GM18498 (cell line): ENCODE data around the gene NEU2.
"Not testable (repeated sequence)": the region's sequence is repeated elsewhere in the genome, so short reads cannot be mapped to it uniquely, and the experiment has no call there.

Experiments
- ATAC-seq: cut with Tn5 transposase; IDR thresholded peaks from one replicate; pipeline ENCODE4 v1.9.1; 2021; ENCODE audit warnings: mild to moderate bottlenecking, moderate library complexity; ENCODE audit not compliant: unreplicated experiment

Gene NEU2

DNA sequence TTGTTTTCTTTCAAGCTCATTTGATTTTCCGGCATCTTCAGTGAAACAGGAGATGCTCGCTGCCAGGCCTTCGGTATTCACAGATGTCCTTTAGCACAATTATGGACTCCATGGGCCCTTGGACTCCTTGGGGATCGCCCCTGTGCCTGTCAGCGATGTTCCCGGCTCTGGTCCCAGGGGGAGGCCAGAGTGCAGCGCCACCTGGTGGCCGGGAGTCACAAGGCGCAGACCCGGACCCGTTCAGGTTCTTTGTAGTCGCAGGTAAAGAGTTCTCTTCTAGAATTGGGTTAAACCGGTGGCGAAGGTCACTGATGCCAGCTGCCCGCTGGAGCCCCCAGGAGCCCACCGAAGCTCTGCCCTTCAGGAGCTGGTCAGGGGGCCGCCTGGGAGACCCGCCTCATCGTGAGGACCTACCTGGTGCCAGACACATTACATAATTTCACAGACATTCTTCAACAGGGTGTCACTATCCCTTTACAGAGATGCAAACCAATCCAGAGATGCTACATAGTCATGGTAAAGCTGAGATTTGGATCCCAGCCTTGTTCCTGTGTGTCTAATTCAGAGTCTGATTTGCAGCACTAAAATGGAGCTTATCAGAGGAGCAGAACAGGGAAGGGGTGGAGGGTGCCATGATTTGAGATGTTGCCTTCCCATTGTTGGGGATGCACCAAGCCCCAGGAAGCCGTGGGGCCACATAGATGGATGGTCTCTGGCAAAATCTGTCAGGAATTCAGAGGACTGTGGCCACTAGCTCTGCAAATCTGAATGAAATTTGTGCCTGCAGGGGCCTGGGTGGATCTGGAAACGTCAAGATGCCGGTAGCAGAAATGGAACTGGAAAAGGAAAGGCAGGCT is 21.7 kb downstream of the NEU2 start:
- peak; percentile 45 for ATAC-seq

DNA sequence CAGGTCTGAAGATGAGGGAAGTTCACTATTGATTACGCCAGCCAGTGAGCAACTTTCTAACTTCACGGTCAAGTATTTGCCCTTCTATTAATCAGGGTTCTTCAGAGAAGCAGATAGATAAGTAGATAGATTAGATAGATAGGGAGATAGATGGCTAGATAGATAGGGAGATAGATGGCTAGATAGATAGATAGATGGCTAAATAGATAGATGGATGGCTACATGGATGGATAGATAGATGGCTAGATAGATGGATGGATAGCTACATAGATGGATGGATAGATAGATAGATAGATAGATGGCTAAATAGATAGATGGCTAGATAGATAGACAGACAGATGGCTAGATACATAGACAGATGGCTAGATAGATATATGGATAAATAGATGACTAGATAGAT is 22.9 kb downstream of the NEU2 start:
- no peak for ATAC-seq

DNA sequence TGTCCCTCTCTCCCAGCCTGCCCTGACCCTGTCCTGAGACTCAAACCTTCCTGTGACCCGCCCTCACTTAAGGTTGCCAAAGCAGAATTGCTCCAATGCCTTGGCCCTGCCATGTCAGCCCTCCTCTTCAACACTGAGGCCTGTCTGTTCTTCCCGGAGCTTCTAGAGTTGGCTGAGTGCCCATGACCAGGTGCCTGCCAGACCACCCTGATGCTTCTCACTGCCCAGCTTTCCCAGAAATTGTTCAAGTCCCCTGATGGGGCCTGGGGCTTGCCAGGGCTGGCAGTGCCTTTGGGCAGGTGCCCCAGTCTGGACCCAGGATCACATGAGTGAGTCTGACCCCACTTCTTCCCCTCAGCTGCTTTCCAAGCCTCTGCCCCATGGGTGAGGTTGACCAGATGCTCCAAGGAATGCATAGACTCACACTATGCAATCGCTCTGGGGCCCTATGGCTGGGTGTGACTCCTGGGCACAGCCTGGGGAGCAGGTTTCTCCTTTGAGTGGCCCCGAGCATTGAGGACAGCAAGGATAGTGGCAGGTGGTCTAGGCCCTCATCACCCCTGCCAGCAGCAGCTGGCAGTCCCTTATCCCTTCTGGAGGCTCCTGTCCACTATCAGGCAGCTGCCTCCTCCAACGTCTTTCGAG is 24.6 kb downstream of the NEU2 start:
- ATAC-seq = no peak

DNA sequence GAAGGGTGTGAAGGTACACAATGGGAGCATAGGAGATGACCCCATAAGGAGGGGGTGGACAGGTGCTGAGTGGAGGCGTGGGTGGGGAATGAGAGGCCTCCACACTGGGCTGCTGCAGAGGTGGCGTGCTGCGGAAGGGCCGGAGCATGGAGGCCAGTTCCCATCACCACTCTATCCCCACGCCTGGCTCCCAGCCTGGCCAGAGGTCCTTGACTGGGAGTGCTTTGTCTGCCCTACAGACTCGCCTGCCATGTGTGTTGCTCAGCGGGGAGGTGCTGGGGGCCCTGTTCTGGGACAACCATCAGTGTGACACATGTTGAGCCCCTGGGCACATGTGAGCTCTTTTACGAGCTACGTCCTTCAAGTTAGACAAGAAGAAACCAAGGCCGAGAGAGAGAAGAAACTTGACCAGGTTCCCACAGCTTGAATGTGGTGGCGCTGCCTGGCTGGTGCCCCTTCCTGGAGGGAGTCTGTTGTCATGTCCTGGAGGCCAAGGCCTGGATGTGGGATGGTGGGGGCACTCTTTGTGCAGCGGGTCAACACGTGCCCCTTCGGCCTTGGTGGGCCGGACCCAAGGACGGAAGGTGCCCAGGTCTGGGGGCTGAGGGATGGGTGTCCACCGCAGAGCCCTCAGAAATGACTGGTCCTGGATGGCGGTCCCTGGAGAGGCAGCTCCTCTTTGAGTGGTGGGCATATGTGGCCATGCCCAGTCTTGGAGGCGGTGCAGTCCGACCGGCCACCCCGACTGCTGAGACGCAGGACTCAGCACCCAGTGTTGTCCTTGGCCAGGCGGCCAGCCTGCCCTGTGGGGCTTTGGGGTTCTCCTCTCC is 26.5 kb downstream of the NEU2 start:
- ATAC-seq = no peak

DNA sequence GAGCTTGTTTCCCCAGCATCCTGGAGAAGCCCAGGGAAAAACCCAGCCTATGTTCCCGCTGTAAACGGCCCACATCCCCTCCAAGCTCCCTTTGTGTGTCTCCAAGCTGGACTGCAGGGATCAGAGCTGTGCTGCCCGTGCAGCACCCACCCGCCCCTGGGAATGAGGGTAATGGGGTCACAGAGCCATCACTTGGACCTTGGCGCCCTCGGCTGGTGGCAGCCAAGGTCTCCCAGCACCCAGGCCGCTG is 27.0 kb downstream of the NEU2 start:
- ATAC-seq = no peak

DNA sequence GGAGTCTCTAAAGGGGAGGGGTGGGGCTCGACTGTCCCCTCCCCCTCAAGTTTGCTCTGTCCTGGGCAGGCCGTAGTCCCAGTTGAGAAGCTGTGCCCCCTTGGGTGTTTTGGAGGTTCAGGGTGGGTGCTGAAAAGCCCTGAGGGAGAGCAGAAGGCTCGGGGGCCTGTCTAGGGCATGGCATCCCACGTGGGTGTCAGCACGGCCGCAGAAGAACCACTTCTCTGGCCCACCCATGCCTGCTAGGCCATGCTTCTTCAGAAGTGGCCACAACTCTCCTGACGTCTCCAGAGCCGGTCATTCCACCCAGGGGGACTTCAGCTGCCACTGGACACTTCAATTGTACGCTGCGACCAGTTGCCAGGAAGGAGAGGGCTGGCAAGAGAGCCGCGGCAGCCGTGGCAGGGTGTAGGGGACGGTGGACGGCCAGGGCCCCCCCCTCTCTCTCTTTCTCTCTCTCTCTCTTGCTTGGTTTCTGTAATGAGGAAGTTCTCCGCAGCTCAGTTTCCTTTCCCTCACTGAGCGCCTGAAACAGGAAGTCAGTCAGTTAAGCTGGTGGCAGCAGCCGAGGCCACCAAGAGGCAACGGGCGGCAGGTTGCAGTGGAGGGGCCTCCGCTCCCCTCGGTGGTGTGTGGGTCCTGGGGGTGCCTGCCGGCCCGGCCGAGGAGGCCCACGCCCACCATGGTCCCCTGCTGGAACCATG is 27.5 kb downstream of the NEU2 start, which contains the start of gene INPP5D:
Gene INPP5D (plus strand): TSS at position 546 of the 704 bp plus-strand sequence. CDS start 137 bp downstream, at position 683.
- ATAC-seq = peak; percentile 49

DNA sequence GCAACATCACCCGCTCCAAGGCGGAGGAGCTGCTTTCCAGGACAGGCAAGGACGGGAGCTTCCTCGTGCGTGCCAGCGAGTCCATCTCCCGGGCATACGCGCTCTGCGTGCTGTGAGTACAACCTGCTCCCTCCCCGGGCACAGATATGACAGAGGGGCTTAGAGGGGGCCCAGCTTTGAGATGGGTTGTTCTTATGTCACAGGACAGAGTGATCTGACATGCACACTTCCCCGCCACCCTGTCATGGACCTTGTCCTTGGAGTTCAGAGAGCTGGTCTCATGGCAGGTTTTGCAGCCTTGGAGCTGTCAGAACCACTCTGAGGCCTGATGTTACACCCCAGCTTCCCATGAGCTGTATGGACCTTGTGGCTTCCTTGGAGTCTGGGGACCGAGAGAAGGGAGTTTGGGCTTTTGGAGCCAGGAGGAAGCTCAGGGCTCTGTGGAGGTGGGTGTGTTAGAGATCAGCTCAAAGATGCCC is 28.1 kb downstream of the NEU2 start:
- ATAC-seq = no peak

DNA sequence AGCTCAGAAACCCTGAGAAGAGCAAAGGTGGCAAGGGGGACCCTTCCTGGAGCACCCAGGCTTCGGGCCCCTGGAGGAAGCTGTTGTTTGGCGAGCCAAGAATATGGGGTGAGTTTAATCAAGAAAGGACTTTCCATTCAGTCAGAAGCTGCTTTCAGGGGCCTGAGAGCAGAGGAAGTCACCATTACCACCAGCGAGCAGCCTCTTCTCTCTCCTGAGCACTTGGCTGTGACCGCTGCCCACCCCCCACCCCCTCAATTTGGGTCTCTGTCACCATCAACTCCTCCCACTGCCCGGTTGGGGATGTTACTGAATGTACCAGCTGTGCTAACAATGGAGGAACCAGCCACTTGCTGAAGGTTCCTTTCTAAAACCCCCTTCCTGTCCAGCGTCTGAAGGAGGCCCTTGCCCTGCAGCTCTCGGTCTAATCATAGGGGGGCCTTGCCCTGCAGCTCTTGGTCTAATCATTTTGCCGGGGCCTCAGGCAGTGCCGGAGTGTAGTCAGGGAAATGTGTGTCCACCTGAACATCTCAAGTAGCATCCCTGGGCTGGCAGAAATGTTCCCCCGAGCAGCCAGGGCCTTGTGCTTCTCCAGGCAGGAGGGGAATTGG is 28.6 kb downstream of the NEU2 start:
- ATAC-seq = peak; percentile 19

DNA sequence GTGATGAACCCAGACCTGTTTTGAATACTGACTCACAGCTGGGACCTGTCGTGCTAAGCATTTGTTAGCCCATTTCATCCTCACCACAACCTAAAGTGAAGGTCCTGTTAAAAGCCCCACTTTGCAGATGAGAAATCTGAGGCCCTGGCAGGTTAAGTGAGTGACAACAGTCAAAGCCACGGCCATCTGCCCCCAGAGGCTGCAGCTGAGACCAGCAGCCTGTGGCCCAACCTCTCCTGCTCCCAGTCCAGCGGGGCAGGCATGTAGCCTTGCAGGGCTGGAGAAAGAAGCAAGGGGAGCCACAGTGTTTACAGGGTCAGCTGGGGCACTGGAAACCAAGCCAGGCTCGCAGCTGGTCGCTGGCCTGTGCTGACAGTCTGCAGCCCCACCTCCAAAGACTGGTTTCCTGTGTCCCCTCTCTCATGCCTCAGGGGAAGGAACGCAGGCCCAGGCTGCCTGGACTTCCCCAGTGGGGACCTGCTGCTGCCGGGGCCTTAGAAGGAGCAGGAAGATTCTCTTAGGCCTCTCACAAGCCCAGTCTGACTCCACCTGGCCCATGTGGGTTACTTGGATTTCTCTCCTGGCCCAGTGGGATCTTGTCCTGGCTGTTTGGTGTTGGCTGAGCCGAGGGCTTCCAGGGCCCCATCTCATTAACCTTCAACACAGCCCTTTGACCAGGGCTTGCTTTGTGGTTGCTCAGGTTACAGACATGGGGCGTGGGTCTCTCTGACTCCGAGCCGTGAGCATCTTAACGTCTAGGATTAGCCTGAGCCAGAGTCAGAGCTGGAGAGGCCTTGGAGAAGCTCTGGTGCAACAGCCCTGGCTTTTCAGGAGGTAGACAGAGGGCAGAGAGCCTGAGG is 29.3 kb downstream of the NEU2 start:
- peak; percentile 25 for ATAC-seq

DNA sequence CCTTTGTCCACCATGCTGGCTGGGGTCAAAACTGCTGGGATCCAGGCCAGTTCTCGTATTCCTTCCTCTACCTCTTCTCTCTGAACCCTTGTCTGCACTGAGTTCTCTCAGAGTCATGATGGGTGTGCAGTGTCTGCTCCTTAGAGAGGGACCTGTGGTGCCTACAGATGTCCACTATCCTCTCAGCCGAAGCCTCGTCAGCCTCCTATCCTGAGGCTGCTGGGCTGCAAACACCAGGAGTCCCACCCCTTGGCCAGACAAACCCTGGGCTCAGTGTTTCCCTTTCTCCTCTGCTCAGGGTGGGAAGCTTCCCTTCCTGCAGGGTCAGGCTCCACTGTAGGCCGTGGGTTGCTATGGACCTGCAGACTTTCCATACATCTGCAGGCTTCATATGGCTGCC is 30.0 kb downstream of the NEU2 start:
- ATAC-seq = no peak

DNA sequence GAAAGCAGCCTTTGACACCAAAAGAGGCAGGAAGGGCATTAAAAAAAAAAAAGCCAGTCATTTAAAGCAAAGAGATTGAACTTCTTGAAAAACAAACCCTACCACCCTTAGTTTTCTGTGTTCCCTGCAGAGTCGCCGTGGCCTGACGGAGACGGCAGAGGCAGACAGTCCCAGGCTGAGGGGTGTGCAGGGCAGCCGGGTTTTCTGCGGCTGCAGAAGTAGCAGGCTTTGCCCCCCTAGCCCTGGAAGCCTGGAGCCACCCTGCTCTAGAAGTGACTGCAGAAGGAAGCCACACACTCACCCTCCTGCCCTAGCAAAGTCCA is 30.4 kb downstream of the NEU2 start:
- no peak for ATAC-seq

DNA sequence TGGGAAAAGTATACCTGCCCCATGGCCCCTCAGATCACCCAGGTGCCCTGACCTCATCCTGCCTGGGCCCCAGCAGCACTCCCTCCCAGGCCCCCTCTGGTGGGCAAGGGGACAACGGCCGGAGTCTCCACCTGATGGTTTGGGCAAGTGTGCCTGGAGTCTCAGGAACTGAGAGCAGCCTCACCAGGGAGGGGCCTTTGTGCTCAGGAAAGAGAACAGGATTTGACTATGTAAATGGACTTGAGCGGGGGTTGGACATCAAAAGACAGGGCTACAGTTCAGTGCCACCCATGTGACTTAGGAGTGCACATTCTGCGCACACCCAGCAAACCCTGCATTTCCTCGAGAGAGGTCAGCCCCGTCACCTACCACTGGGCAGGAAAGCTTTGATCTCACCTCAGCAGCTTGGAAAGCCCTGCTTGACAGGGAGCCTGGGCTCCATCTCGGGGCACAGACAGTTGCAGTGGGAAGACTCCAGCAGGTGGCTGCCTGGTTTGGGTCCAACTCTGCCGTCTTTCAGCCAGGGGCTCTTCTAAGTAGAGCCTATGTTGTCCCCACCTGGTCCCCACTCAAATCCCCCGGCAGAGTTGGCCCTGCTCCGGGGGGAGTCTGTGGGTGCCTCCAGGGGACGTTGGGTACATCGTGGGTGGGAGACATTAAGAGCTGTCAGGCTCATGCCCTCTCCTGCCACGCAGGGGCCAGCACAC is 30.9 kb downstream of the NEU2 start:
- ATAC-seq = peak; percentile 48

DNA sequence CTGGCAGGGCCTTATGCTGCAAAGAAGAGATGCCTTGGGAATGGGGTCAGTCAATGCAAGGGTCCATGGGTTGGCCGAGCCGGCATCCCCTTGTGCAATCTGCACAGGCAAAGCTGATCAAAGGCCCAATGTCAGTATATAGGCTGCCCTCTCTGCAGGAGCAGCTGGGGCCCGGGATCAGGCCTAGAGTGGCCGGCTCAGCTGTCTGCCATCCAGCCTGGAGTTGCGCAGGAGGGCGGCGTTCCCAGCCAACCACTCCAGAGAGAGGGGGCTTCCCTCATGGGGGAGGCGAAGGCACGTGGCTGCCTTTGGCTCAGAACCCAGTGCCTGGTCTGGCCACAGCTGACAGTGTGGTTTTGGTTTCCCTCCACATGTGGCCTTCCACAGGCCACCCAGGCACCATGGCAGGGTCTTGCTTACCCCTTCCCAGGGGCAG is 31.5 kb downstream of the NEU2 start:
- no peak for ATAC-seq

DNA sequence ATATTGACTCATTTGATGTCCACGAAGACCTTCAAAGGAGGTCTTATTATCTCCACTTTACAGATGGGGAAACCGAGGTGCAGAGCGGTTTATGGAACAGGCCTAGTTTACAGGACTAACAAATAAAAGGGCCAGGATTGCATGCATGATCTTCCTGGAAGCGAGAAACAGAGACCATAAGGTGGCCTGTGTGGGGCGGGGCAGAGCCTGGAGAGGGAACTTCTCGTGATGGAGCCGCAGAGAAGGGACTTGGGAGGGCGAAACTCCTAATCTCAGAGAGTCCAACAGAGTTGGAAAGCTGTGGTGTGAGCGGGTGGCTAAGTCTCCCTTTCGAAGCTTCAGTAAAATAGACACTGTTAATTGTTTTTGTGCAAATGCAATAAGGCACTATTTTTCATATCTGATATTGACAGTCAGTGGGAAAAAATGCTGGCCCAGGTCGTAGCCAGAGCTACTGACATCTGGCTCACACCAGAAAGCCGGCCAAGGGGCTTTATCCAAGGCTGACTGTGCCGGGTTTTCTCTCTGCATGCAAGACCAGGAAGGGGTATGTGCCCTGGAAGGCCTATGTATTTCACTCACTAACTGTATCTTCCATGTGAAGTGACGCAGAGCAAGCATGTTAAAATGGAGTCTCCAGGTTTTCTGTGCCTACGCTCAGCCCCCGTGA is 32.2 kb downstream of the NEU2 start:
- no peak for ATAC-seq

DNA sequence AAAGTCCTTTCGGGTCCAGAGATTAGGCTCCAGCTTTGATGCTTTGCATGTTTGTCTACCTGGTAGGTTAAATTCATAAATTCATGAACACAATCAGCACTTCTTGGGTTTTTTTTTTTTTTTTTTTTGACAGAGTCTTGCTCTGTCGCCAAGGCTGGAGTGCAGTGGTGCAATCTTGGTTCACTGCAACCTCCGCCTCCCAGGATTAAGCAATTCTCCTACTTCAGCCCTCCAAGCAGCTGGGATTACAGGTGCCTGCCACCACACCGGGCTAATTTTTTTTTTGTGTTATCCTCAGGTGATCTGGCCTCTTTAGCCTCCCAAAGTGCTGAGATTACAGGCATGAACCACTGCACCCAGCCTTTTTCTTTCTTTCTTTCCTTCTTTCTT is 32.7 kb downstream of the NEU2 start:
- not testable (repeated sequence) for ATAC-seq

DNA sequence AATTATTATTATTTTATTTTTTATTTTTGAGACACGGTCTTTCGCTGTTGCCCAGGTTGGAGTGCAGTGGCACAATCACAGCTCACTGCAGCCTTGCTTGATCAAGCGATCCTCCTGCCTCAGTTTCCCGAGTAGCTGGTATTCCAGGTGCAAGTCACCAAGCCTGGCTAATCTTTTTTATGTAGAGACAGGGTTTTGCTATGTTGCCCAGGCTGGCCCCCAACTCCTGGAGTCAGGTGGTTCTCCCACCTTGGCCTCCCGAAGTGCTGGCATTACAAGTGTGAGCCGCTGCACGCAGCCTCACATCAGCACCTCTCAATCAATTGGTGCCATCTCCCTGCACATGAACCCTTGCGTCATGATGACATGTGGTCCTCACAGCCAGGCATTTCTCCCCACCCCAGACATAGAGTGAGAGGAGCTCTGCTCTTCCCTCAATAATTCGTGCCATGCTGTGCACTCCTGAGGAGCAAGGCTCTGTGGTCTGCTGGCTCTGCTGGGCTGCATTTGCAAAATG is 33.5 kb downstream of the NEU2 start:
- ATAC-seq = no peak

DNA sequence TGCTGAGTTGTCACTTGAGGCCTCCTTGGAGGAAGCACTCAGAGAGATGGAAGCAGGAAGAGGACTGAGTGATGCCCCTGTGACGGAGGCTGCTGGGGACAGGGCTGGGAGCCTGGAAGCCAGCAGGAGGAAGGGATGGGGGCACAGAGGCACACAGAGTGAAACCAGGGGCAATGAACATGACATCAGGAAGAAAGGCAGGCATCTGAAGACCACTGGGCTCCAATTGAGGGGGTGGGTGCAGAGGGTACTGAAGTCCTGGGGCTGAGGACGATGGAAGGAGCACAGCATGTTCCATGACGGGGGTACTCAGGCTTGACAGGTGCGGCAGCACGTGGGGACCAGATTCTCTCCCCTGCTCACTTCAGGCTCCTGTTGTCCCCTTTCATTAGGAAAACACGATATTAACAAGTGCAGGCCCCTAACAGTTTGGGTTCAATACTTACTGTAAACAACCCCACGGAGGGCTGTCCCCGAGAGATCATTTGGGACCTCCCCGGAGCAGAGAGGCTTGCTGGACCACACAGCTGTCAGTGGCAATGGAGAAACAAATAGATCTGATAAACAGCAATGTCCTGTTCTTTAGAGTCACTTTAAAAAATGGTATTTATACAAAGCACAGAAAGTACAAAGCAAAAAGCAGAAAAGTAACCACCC is 36.4 kb downstream of the NEU2 start:
- ATAC-seq = no peak

DNA sequence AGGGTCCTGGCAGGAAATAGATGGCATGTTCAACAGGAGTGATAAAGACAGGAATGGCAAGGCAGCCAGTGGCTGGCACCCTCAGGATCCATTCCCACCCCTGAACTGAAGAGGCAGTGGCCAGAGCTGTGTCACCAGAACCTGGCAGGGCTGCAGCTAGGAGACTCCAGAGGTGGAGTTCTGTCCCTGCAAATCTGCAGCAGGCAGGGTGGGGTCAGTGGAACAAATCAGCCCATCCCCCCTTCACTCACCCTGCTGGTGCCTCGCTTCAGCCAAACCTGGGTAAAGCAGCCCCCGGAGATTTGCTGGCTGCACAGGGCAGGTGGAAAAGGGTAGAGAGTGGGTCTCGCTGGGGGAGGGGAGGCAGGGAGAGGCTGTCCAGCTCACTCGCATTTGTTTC is 40.4 kb downstream of the NEU2 start:
- ATAC-seq = no peak
